ENCODE measurements around the gene IFI27L1. TPM values are rescaled to one million over a fixed set of nuclear protein-coding genes. Genes with fewer than 3 reads are reported as not detected.

IFI27L1 gene
- polyA plus RNA-seq, 6 donors from 2014 or later = 5.0 to 11.1 (median 5.8) TPM

GRCh38 chr14:94043111-94043755, 37.9 kb upstream of the IFI27L1 start:
- H3K4me3 Mint-ChIP-seq = peak overlapping the region in 1 of 8 donors; percentile 35
- no peak for DNase-seq
- no peaks in the 10 kb centered on the region for H3K9me3 Mint-ChIP-seq
- peak overlapping the region in 2 of 6 donors; percentile 15 to 78 for H3K27ac Mint-ChIP-seq
- peaks cover 0 to 3% of the 10 kb centered on the region in 2 donors for H3K36me3 Mint-ChIP-seq
- no peaks in the 10 kb centered on the region for H3K27me3 Mint-ChIP-seq
- ATAC-seq (ENCODE audit: low read depth in 2 of 2) = no peak
- H3K4me1 Mint-ChIP-seq = peaks cover 0 to 3% (median 0%) of the 10 kb centered on the region in 3 donors

GRCh38 chr14:94043756-94044475, 37.2 kb upstream of the IFI27L1 start:
- H3K4me1 Mint-ChIP-seq = peaks cover 0 to 3% (median 0%) of the 10 kb centered on the region in 3 donors
- H3K27ac Mint-ChIP-seq = peak overlapping the region in 1 of 6 donors; percentile 78
- no peaks in the 10 kb centered on the region for H3K27me3 Mint-ChIP-seq
- ATAC-seq (ENCODE audit: low read depth in 2 of 2) (no peak), DNase-seq (no peak)
- peaks cover 0 to 4% of the 10 kb centered on the region in 2 donors for H3K36me3 Mint-ChIP-seq
- peak overlapping the region in 1 of 8 donors; percentile 54 for H3K4me3 Mint-ChIP-seq
- no peaks in the 10 kb centered on the region for H3K9me3 Mint-ChIP-seq

- ATAC-seq (ENCODE audit: low read depth in 2 of 2) (no peak), DNase-seq (no peak)
- Mint-ChIP-seq H3K36me3 (peaks cover under 1 to 4% of the 10 kb centered on the region in 2 donors), H3K4me3 (no peak overlapping the region), H3K27ac (peak overlapping the region in 1 of 6 donors; percentile 78), H3K4me1 (peaks cover 0 to 3% (median 0%) of the 10 kb centered on the region in 3 donors), H3K9me3 (no peaks in the 10 kb centered on the region), H3K27me3 (no peaks in the 10 kb centered on the region)
Observed at GRCh38 chr14:94044476-94045091, 36.5 kb upstream of the IFI27L1 start.

GRCh38 chr14:94045101-94045500, 36.0 kb upstream of the IFI27L1 start:
- ATAC-seq (ENCODE audit: low read depth in 2 of 2) = no peak
- Mint-ChIP-seq H3K27ac (peak overlapping the region in 2 of 6 donors; percentile 2 to 47), H3K36me3 (peaks cover 6 to 7% of the 10 kb centered on the region in 2 donors), H3K4me3 (peak overlapping the region in 1 of 8 donors; percentile 25), H3K4me1 (peaks cover 0 to 3% (median 0%) of the 10 kb centered on the region in 3 donors), H3K9me3 (no peaks in the 10 kb centered on the region), H3K27me3 (no peaks in the 10 kb centered on the region)
- no peak for DNase-seq

GRCh38 chr14:94045563-94046345, 35.4 kb upstream of the IFI27L1 start:
- peak overlapping the region in 3 of 6 donors; percentile 2 to 74 (median 33) for H3K27ac Mint-ChIP-seq
- ATAC-seq (ENCODE audit: low read depth in 2 of 2) = no peak
- peaks cover 0 to 3% (median 0%) of the 10 kb centered on the region in 3 donors for H3K4me1 Mint-ChIP-seq
- H3K36me3 Mint-ChIP-seq = peaks cover 8 to 13% of the 10 kb centered on the region in 2 donors
- DNase-seq = no peak
- no peaks in the 10 kb centered on the region for H3K9me3 Mint-ChIP-seq
- peak overlapping the region in 1 of 8 donors; percentile 25 for H3K4me3 Mint-ChIP-seq
- H3K27me3 Mint-ChIP-seq = no peaks in the 10 kb centered on the region

- H3K36me3 Mint-ChIP-seq = peaks cover 16 to 17% of the 10 kb centered on the region in 2 donors
- no peak overlapping the region for H3K27ac Mint-ChIP-seq
- H3K4me1 Mint-ChIP-seq = peaks cover 0 to 3% (median 0%) of the 10 kb centered on the region in 3 donors
- no peaks in the 10 kb centered on the region for H3K27me3 Mint-ChIP-seq
- ATAC-seq (ENCODE audit: low read depth in 2 of 2) = no peak
- H3K9me3 Mint-ChIP-seq = no peaks in the 10 kb centered on the region
- no peak overlapping the region for H3K4me3 Mint-ChIP-seq
- no peak for DNase-seq
Observed at GRCh38 chr14:94046696-94047250, 34.3 kb upstream of the IFI27L1 start.

- ATAC-seq (ENCODE audit: low read depth in 2 of 2) = no peak
- no peaks in the 10 kb centered on the region for H3K27me3 Mint-ChIP-seq
- no peak overlapping the region for H3K4me3 Mint-ChIP-seq
- no peak for DNase-seq
- peaks cover 17 to 24% of the 10 kb centered on the region in 2 donors for H3K36me3 Mint-ChIP-seq
- peaks cover 0 to 4% (median under 1%) of the 10 kb centered on the region in 3 donors for H3K4me1 Mint-ChIP-seq
- H3K9me3 Mint-ChIP-seq = no peaks in the 10 kb centered on the region
- peak overlapping the region in 1 of 6 donors; percentile 66 for H3K27ac Mint-ChIP-seq
Observed at GRCh38 chr14:94047581-94047980, 33.5 kb upstream of the IFI27L1 start.

- Mint-ChIP-seq H3K36me3 (peaks cover 17 to 28% of the 10 kb centered on the region in 2 donors), H3K9me3 (no peaks in the 10 kb centered on the region), H3K27me3 (no peaks in the 10 kb centered on the region), H3K4me1 (peaks cover 0 to 4% (median 2%) of the 10 kb centered on the region in 3 donors), H3K27ac (peak overlapping the region in 1 of 6 donors; percentile 15), H3K4me3 (no peak overlapping the region)
- no peak for ATAC-seq (ENCODE audit: low read depth in 2 of 2)
- no peak for DNase-seq
Observed at GRCh38 chr14:94048691-94049624, 32.2 kb upstream of the IFI27L1 start.

- ATAC-seq (ENCODE audit: low read depth in 2 of 2) (no peak), DNase-seq (no peak)
- Mint-ChIP-seq H3K4me3 (no peak overlapping the region), H3K4me1 (peaks cover 0 to 4% (median 2%) of the 10 kb centered on the region in 3 donors), H3K36me3 (peaks cover 23 to 34% of the 10 kb centered on the region in 2 donors), H3K27me3 (no peaks in the 10 kb centered on the region), H3K9me3 (no peaks in the 10 kb centered on the region), H3K27ac (peak overlapping the region in 2 of 6 donors; percentile 13 to 15)
Observed at GRCh38 chr14:94049625-94050023, 31.5 kb upstream of the IFI27L1 start.

GRCh38 chr14:94050231-94050880, 30.8 kb upstream of the IFI27L1 start:
- no peak for DNase-seq
- H3K4me1 Mint-ChIP-seq = peaks cover under 1 to 6% (median 2%) of the 10 kb centered on the region in 3 donors

GRCh38 chr14:94051115-94051514, 30.0 kb upstream of the IFI27L1 start:
- H3K4me1 Mint-ChIP-seq = peaks cover 2 to 12% (median 7%) of the 10 kb centered on the region in 3 donors
- H3K36me3 Mint-ChIP-seq = peaks cover 37 to 47% of the 10 kb centered on the region in 2 donors
- peak overlapping the region in 4 of 6 donors; percentile 31 to 72 (median 55) for H3K27ac Mint-ChIP-seq
- ATAC-seq (ENCODE audit: low read depth in 2 of 2) (no peak), DNase-seq (no peak)
- no peaks in the 10 kb centered on the region for H3K9me3 Mint-ChIP-seq
- H3K27me3 Mint-ChIP-seq = no peaks in the 10 kb centered on the region
- H3K4me3 Mint-ChIP-seq = peak overlapping the region in 1 of 8 donors; percentile 9

More at GRCh38 chr14:94050231-94050880, 30.8 kb upstream of the IFI27L1 start:
- Mint-ChIP-seq H3K27ac (peak overlapping the region in 3 of 6 donors; percentile 13 to 77 (median 70)), H3K36me3 (peaks cover 30 to 40% of the 10 kb centered on the region in 2 donors), H3K9me3 (no peaks in the 10 kb centered on the region), H3K27me3 (no peaks in the 10 kb centered on the region), H3K4me3 (peak overlapping the region in 1 of 8 donors; percentile 70)
- ATAC-seq (ENCODE audit: low read depth in 2 of 2) = no peak
